ENCODE measurements around the gene GSG1L.

DNA sequence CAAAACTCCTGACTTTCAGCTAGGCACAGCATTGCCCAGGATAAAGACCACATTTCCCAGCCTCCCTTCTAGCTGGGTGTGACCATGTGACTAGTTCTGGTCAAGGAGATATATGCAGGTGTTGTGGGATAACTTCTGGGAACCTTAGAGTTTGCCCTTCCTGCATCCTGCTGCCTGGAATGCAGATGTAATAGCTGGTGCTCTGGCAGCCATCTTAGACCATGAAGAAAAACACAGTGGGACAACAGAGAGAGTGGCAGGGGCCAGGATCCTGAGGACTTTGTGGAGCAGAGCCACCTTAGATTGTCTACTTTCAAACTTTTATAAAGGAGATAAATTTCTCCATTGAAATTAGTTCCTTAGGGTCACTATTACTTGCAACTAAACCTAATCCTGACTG is 101.3 kb downstream of the GSG1L start:
- TF ChIP-seq, protein P1, sequence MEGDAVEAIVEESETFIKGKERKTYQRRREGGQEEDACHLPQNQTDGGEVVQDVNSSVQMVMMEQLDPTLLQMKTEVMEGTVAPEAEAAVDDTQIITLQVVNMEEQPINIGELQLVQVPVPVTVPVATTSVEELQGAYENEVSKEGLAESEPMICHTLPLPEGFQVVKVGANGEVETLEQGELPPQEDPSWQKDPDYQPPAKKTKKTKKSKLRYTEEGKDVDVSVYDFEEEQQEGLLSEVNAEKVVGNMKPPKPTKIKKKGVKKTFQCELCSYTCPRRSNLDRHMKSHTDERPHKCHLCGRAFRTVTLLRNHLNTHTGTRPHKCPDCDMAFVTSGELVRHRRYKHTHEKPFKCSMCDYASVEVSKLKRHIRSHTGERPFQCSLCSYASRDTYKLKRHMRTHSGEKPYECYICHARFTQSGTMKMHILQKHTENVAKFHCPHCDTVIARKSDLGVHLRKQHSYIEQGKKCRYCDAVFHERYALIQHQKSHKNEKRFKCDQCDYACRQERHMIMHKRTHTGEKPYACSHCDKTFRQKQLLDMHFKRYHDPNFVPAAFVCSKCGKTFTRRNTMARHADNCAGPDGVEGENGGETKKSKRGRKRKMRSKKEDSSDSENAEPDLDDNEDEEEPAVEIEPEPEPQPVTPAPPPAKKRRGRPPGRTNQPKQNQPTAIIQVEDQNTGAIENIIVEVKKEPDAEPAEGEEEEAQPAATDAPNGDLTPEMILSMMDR (IDR thresholded peaks at IDR 0.05), result no peak
- no peak for TF ChIP-seq POLR2A (IDR thresholded peaks at IDR 0.05)

Data from adrenal gland (tissue), 5 donors.